Suprapubic skin (tissue), 4 donors: ENCODE results near the gene PMF1.

ENCODE experiments used
- POLR2A ChIP-seq, 2 donors: fragments of 450-650 bp; IDR thresholded peaks; one replicate each; pipeline ENCODE4 v1.6.1; 2017; ENCODE audit warnings: antibody characterized with exemption in 2 of 2, mild to moderate bottlenecking in 2 of 2, moderate library complexity in 2 of 2
- POLR2AphosphoS5 ChIP-seq, 3 donors: sonication (generic); formaldehyde crosslinking; IDR thresholded peaks; one replicate each; pipeline ENCODE4 v1.6.1; 2017; ENCODE audit warnings: antibody characterized with exemption in 3 of 3
- TF ChIP-seq, protein P1 (sequence below), 2 donors: fragments of 200-600 bp in 1 of 2; fragments of 450-650 bp in 1 of 2; sonication (generic) in 1 of 2; IDR thresholded peaks; one replicate each; pipeline ENCODE4 v1.5.1; 2016 to 2019; ENCODE audit warnings: antibody characterized with exemption in 2 of 2, mild to moderate bottlenecking in 1 of 2, moderate library complexity in 1 of 2

DNA sequence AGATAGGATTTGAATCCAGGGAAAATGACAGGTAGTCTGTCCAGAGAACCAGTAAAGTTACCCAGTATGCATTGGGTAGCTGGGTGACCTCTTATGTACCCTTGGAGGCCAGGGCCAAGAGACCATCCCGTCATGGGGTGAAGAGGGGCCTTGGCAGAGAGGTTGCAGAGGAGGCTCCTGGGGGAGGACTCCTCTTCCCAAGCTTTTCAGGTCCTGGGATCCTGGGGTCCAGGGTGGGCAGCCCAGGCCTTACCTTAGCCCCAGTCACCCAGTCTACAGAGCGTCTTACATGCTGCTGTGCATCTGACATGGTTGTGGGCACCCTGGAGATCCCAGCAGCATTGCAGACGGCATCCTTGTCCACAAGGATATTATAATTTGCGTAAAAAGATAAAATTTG, 14.0 kb downstream of the PMF1 start:
- TF ChIP-seq, protein P1, sequence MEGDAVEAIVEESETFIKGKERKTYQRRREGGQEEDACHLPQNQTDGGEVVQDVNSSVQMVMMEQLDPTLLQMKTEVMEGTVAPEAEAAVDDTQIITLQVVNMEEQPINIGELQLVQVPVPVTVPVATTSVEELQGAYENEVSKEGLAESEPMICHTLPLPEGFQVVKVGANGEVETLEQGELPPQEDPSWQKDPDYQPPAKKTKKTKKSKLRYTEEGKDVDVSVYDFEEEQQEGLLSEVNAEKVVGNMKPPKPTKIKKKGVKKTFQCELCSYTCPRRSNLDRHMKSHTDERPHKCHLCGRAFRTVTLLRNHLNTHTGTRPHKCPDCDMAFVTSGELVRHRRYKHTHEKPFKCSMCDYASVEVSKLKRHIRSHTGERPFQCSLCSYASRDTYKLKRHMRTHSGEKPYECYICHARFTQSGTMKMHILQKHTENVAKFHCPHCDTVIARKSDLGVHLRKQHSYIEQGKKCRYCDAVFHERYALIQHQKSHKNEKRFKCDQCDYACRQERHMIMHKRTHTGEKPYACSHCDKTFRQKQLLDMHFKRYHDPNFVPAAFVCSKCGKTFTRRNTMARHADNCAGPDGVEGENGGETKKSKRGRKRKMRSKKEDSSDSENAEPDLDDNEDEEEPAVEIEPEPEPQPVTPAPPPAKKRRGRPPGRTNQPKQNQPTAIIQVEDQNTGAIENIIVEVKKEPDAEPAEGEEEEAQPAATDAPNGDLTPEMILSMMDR (IDR thresholded peaks at IDR 0.05), result no peak
- no peak for TF ChIP-seq POLR2AphosphoS5 (IDR thresholded peaks at IDR 0.05)
- TF ChIP-seq POLR2A (IDR thresholded peaks at IDR 0.05), result no peak
